Spleen (tissue), 7 donors: ENCODE measurements around the gene FSTL4.

ENCODE experiments used
- CTCF ChIP-seq, 11 experiments: fragments of 200-600 bp in 7 of 11; fragments of 450-650 bp in 4 of 11; sonication (generic) in 4 of 11; IDR thresholded peaks in 8 of 11; conservative IDR thresholded peaks in 3 of 11; 1 replicate in 7 of 11; 2 replicates in 4 of 11; pipeline versions ENCODE4 v1.4.0 to v1.8.0; 2016 to 2021; ENCODE audit warnings: antibody characterized with exemption in 11 of 11, inconsistent platforms in 4 of 11, mild to moderate bottlenecking in 1 of 11
- POLR2A ChIP-seq, 3 donors: fragments of 450-650 bp; IDR thresholded peaks; one replicate each; pipeline ENCODE4 v1.5.1; 2017; ENCODE audit warnings: antibody characterized with exemption in 3 of 3, mild to moderate bottlenecking in 1 of 3
- donor health status: DM: no; HTN: no; CAD: no; lungs with moderate emphysema.
- donor health status: DM: no; HTN: no; CAD: no.
- donor health status: DM: no; HTN: no; CAD: no.

- TF ChIP-seq POLR2A (IDR thresholded peaks at IDR 0.05): no peak
- TF ChIP-seq CTCF (IDR thresholded peaks at IDR 0.05 in 8 of 11, conservative IDR thresholded peaks at IDR 0.05 in 3 of 11): no peak
Measured at GRCh38 chr5:133618141-133618540, 5.8 kb upstream of the FSTL4 start.
